Neural crest cell (in vitro differentiated cells): ENCODE measurements around the gene FBXO47. TPM values are rescaled to one million over a fixed set of nuclear protein-coding genes. Genes with fewer than 3 reads are reported as not detected.

Experiments used
- DNase-seq: peaks from one replicate; pipeline ENCODE4 v3.0.0; 2021; ENCODE audit warnings: low read depth, mixed read lengths, low spot score
- H3K27ac Mint-ChIP-seq: one replicate; pipeline ENCODE4 v1.8.0; 2021; ENCODE audit warnings: mild to moderate bottlenecking, mixed read lengths; ENCODE audit not compliant: unreplicated experiment
- H3K27me3 Mint-ChIP-seq: 2 replicates; pipeline ENCODE4 v1.8.0; 2021; ENCODE audit warnings: low read depth, mild to moderate bottlenecking, mixed read lengths
- H3K36me3 Mint-ChIP-seq: 2 replicates; pipeline ENCODE4 v1.8.0; 2021; ENCODE audit warnings: low read depth, mild to moderate bottlenecking, mixed read lengths
- H3K4me1 Mint-ChIP-seq: 2 replicates; pipeline ENCODE4 v1.8.0; 2021; ENCODE audit warnings: mixed read lengths
- H3K4me3 Mint-ChIP-seq: one replicate; pipeline ENCODE4 v1.8.0; 2021; ENCODE audit warnings: mild to moderate bottlenecking, mixed read lengths
- H3K9me3 Mint-ChIP-seq: 2 replicates; pipeline ENCODE4 v1.8.0; 2021; ENCODE audit warnings: mixed read lengths
- total RNA-seq: library from RNA; stranded (reverse); gene quantifications from 2 replicates; pipeline ENCODE4 v1.2.1, GENCODE V29; 2021
- TF ChIP-seq, protein P1 (sequence below): fragments of 200-600 bp; sonication (generic); conservative IDR thresholded peaks from 2 replicates; pipeline ENCODE4 v1.5.0; 2021; ENCODE audit warnings: antibody characterized with exemption, mild to moderate bottlenecking

FBXO47 gene
- total RNA-seq, 1 donor from 2014 or later, result not detected

DNA sequence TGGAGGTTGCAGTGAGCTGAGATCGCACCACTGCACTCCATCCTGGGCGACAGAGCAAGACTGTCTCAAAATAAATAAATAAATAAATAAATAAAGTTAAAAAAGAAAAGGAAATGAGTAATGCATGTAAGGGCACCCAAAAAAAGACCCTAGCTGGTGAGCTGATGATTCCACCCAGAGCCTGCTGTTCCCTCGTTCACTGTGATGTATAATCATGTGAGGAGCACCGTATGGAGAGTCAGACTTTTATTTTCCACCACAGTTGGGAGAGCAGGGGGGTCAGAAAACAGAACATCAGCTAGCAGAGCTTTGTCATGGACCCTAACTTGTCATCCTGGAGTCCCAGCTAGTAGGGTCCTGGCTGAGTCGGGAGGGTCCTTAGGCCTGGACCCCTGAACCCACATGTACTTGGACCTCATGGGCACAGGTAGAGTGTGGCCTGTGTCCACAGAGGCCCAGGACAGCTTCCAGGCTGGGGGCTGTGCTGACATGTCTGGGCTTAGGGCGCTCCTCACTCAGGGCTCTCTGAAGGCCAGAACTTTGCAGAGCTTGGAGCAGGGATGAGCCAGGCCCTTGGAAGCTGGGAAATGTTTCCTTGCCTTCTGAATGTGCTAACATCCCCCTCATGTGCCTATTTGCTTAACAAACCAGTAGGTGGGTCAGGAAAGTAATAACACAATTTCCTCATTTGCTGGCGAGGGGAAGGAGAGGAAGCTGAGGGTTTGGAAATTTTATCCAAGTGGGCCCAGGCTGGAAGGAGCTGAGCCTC is 60.6 kb downstream of the FBXO47 start:
- H3K4me3 Mint-ChIP-seq, result no peak overlapping the region
- DNase-seq, result no peak
- no peak overlapping the region for H3K27ac Mint-ChIP-seq
- H3K4me1 Mint-ChIP-seq, result no peaks in the 10 kb centered on the region
- no peaks in the 10 kb centered on the region for H3K9me3 Mint-ChIP-seq
- no peaks in the 10 kb centered on the region for H3K27me3 Mint-ChIP-seq
- TF ChIP-seq, protein P1, sequence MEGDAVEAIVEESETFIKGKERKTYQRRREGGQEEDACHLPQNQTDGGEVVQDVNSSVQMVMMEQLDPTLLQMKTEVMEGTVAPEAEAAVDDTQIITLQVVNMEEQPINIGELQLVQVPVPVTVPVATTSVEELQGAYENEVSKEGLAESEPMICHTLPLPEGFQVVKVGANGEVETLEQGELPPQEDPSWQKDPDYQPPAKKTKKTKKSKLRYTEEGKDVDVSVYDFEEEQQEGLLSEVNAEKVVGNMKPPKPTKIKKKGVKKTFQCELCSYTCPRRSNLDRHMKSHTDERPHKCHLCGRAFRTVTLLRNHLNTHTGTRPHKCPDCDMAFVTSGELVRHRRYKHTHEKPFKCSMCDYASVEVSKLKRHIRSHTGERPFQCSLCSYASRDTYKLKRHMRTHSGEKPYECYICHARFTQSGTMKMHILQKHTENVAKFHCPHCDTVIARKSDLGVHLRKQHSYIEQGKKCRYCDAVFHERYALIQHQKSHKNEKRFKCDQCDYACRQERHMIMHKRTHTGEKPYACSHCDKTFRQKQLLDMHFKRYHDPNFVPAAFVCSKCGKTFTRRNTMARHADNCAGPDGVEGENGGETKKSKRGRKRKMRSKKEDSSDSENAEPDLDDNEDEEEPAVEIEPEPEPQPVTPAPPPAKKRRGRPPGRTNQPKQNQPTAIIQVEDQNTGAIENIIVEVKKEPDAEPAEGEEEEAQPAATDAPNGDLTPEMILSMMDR, result no peak
- H3K36me3 Mint-ChIP-seq, result peaks cover 3% of the 10 kb centered on the region

DNA sequence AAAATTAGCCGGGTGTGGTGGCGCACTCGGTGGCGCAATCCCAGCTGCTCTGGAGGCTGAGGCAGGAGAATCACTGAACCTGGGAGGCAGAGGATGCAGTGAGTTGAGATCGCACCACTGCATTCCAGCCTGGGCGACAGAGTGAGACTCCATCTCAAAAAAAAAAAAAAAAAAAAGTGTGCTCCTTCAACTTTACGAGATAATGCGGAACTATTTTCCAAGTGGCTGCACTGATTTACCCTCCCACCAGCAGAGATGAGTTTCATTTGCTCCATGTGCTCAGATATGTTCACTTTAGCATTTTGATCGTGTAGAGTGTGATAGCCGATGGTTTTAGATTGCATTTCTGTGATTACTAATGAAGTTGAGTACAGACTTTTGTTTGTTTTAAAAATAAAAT is 61.8 kb downstream of the FBXO47 start:
- no peak overlapping the region for H3K27ac Mint-ChIP-seq
- TF ChIP-seq, protein P1, result no peak
- H3K9me3 Mint-ChIP-seq, result no peaks in the 10 kb centered on the region
- DNase-seq, result no peak
- H3K36me3 Mint-ChIP-seq, result peaks cover 3% of the 10 kb centered on the region
- peaks cover 10% of the 10 kb centered on the region for H3K4me1 Mint-ChIP-seq
- no peaks in the 10 kb centered on the region for H3K27me3 Mint-ChIP-seq
- no peak overlapping the region for H3K4me3 Mint-ChIP-seq

DNA sequence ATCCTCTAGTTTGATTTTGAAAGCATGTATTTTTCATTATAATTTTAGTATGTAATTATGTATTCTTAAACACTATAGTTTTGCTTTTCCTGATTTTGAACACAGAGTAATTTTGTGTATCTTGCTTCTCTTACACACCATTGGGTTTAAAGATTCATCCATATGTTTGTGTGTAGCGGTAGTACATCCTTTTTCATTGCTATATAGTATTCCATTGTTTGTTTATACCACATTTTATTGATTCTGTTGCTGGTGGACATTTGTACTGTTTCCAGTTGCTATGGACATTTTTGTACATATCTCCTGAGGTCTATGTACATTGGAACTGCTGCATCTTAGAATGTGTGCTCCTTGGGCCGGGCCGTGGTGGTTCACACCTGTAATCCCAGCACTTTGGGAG is 62.3 kb downstream of the FBXO47 start:
- H3K36me3 Mint-ChIP-seq, result peaks cover 3% of the 10 kb centered on the region
- H3K9me3 Mint-ChIP-seq, result no peaks in the 10 kb centered on the region
- H3K27me3 Mint-ChIP-seq, result no peaks in the 10 kb centered on the region
- no peak overlapping the region for H3K4me3 Mint-ChIP-seq
- H3K27ac Mint-ChIP-seq, result no peak overlapping the region
- peaks cover 10% of the 10 kb centered on the region for H3K4me1 Mint-ChIP-seq
- no peak for DNase-seq
- TF ChIP-seq, protein P1, result no peak

DNA sequence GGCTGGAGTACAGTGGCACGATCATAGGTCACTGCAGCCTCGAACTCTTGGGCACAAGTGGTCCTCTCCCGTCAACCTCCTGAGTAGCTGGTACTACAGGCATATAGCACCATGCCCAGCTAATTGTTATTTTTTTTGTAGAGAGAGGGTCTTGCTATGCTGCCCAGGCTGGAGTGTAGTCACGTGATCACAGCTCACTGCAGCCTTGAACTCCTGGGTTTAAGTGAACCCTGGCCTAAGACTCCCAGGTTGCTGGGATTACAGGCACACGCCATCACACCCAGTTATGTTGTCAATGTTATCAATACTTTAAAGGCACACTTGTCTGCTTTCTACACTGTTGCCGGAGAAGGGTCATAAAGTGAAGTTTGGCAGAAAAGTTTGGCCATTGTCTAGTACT is 63.8 kb downstream of the FBXO47 start:
- Mint-ChIP-seq H3K4me3 (no peak overlapping the region), H3K27me3 (no peaks in the 10 kb centered on the region), H3K9me3 (no peaks in the 10 kb centered on the region), H3K4me1 (peaks cover 22% of the 10 kb centered on the region), H3K36me3 (peaks cover 3% of the 10 kb centered on the region), H3K27ac (no peak overlapping the region)
- no peak for DNase-seq
- TF ChIP-seq, protein P1, result no peak

DNA sequence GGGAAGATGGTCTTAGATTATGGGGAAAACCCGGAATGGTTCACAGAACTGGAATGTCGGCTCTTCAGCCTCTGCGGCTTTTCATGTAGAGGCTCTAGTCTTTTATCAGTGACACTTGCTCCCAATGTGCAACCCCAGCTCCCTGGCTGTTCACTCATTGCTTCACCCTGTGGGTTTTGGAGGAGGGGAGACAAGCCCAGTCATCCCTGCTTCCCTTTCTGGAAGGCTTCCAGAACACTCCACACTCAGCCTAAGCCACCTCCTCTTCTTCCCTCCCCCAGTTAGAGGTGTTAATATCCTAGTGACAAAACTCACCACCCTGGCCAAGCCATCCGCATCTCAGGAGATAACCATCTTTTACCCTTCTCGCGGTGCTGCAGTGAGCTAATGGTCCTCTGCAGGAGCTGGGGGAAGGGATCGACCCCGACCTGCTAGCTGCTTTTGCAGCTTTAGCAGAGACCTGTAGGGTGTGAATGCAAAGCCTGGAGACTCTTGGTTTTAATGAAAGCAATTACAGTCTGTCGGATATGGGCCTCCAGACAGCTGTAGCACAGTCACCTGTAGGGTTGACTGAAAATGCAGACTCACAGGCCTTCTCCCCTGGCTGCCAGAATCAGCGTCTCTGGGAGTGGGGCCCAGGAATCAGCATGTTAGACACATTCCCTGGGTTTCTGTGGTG is 66.1 kb downstream of the FBXO47 start:
- no peaks in the 10 kb centered on the region for H3K9me3 Mint-ChIP-seq

More for the DNA sequence above, 66.1 kb downstream of the FBXO47 start:
- Mint-ChIP-seq H3K4me3 (peak overlapping the region; percentile 70), H3K4me1 (peaks cover 40% of the 10 kb centered on the region), H3K27ac (peak overlapping the region; percentile 54), H3K27me3 (no peaks in the 10 kb centered on the region), H3K36me3 (peaks cover 3% of the 10 kb centered on the region)
- TF ChIP-seq, protein P1, result no peak
- no peak for DNase-seq
